Testis (tissue), 2 donors: ENCODE results near the gene MTCL3.

Experiments used
- DNase-seq: peaks from one replicate; pipeline ENCODE4 v3.0.0-alpha.2; 2019
- H3K27ac ChIP-seq, 2 donors: fragments of 200-600 bp; sonication (generic); one replicate each; pipeline ENCODE4 v1.5.1; 2019
- H3K27me3 ChIP-seq: fragments of 200-600 bp; sonication (generic); one replicate; pipeline ENCODE4 v1.5.1; 2019
- H3K36me3 ChIP-seq: fragments of 200-600 bp; sonication (generic); one replicate; pipeline ENCODE4 v1.5.1; 2017; ENCODE audit warnings: low read depth; ENCODE audit errors: missing control alignments
- H3K4me1 ChIP-seq: fragments of 200-600 bp; sonication (generic); one replicate; pipeline ENCODE4 v1.5.1; 2019
- H3K4me3 ChIP-seq, 2 donors: fragments of 200-600 bp; sonication (generic); one replicate each; pipeline ENCODE4 v1.5.1; 2017 to 2019
- H3K9me3 ChIP-seq: fragments of 200-600 bp; sonication (generic); one replicate; pipeline ENCODE4 v1.5.1; 2017
- POLR2A ChIP-seq: fragments of 450-650 bp; IDR thresholded peaks from one replicate; pipeline ENCODE4 v1.6.1; 2017; ENCODE audit warnings: antibody characterized with exemption, mild to moderate bottlenecking, moderate library complexity
- WGBS, 2 donors: methylation state at CpG; one replicate each; pipeline ENCODE4 v1.1.5; 2018; 5-methylcytosine and 5-hydroxymethylcytosine counted together
- intact Hi-C: fragments of 100-400 bp; cut with DNase I; formaldehyde crosslinking; loops from one replicate; pipeline ENCODE4 v1.15.1; 2023; ENCODE audit warnings: low total_unique reads
- TF ChIP-seq, protein P1 (sequence below), 3 experiments: fragments of 450-650 bp in 2 of 3; fragments of 200-600 bp in 1 of 3; sonication (generic) in 1 of 3; IDR thresholded peaks; one replicate each; pipeline ENCODE4 v1.5.1; 2016 to 2019; ENCODE audit warnings: antibody characterized with exemption in 3 of 3, mild to moderate bottlenecking in 2 of 3, moderate library complexity in 1 of 3

MTCL3 gene

GRCh38 chr6:127561660-127562059 lies 42.5 kb upstream of the MTCL3 start:
- no peaks in the 10 kb centered on the region for H3K9me3 ChIP-seq
- no peak overlapping the region for H3K4me3 ChIP-seq
- no peaks in the 10 kb centered on the region for H3K36me3 ChIP-seq
- no peak for DNase-seq
- no peaks in the 10 kb centered on the region for H3K27me3 ChIP-seq
- TF ChIP-seq, protein P1, sequence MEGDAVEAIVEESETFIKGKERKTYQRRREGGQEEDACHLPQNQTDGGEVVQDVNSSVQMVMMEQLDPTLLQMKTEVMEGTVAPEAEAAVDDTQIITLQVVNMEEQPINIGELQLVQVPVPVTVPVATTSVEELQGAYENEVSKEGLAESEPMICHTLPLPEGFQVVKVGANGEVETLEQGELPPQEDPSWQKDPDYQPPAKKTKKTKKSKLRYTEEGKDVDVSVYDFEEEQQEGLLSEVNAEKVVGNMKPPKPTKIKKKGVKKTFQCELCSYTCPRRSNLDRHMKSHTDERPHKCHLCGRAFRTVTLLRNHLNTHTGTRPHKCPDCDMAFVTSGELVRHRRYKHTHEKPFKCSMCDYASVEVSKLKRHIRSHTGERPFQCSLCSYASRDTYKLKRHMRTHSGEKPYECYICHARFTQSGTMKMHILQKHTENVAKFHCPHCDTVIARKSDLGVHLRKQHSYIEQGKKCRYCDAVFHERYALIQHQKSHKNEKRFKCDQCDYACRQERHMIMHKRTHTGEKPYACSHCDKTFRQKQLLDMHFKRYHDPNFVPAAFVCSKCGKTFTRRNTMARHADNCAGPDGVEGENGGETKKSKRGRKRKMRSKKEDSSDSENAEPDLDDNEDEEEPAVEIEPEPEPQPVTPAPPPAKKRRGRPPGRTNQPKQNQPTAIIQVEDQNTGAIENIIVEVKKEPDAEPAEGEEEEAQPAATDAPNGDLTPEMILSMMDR (IDR thresholded peaks at IDR 0.05) = no peak
- no peak for TF ChIP-seq POLR2A
- no peak overlapping the region for H3K27ac ChIP-seq
- intact Hi-C loops = no loop called here
- 75 to 77% methylated on average over 1 of the region's 1 CpG for WGBS, 2 donors
- no peaks in the 10 kb centered on the region for H3K4me1 ChIP-seq

DNA sequence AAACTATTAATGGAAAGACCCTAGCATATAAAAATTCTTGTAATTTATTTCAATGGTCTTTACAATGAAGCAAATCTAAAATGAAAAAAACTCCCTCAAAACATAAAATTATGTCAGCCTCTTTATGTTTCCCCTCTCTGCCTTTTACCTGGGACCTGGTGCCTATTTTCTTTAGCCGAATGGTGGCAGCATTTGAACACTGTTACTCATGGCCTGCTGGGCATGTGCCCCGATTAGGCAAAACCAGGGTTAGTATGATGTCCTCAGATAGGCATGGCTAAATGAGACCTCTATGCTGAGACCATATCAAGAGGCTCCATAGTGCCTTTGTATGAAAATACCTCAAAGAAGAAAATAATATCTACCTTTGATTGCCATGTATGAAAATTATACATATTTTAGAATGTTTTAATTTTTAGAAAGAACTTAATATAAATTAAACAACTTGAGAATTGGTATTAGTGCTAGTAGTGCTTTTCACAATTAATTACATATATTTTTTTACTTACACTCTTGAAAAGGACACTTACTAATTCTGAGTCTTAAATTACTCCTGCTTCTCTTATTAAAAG lies 35.4 kb upstream of the MTCL3 start:
- no peaks in the 10 kb centered on the region for H3K27me3 ChIP-seq
- no peak for TF ChIP-seq POLR2A
- TF ChIP-seq, protein P1 (IDR thresholded peaks at IDR 0.05) = no peak

GRCh38 chr6:127550403-127550802 lies 31.3 kb upstream of the MTCL3 start:
- no peak overlapping the region for H3K27ac ChIP-seq

More for the DNA sequence above, 35.4 kb upstream of the MTCL3 start:
- intact Hi-C loops = no loop called here
- Histone ChIP-seq H3K9me3 (no peaks in the 10 kb centered on the region), H3K4me1 (no peaks in the 10 kb centered on the region), H3K36me3 (no peaks in the 10 kb centered on the region), H3K27ac (no peak overlapping the region), H3K4me3 (no peak overlapping the region)
- 46 to 49% methylated on average over 2 of the region's 2 CpGs for WGBS, 2 donors
- DNase-seq = no peak

DNA sequence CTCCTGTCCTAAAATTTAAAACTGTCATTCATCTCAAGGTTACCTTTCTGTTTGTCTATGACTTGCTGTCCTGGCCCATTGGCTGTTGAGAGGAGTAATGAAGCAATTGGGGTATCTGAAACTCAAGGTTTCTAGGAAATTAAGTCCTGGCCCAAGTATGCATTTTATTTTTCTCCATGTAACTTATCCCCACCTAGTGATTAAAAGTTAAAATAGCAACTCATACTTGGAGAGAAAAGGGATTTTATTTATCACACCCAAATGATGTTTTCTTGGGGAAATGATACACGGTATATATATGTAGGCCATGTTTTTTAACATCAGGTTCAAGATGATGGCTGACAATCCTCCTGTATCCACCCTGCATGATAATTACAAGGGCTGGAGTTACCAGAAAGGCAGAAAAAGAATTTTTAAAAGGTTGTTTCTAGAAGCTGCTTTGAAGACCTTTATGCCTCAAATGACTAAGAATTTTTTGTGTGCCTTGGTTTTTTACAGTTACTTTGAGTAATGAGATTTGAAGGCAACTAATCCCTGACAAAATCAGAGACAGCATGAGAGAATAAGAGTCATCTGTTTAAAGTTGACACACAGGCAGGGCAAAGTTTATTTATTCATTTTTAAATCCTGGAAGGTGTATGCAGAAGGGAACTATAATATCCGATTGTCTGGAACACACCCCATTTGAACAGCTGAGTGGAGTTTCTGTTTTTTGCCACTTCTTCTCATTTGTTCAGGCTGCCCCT lies 28.9 kb upstream of the MTCL3 start:
- TF ChIP-seq, protein P1 (IDR thresholded peaks at IDR 0.05) = no peak
- TF ChIP-seq POLR2A = no peak
- no peaks in the 10 kb centered on the region for H3K36me3 ChIP-seq
- intact Hi-C loops = no loop called here
- no peak overlapping the region for H3K27ac ChIP-seq
- H3K9me3 ChIP-seq = no peaks in the 10 kb centered on the region
- no peaks in the 10 kb centered on the region for H3K4me1 ChIP-seq
- no peak overlapping the region for H3K4me3 ChIP-seq
- 60 to 63% methylated on average over 2 of the region's 2 CpGs for WGBS, 2 donors
- no peaks in the 10 kb centered on the region for H3K27me3 ChIP-seq
- no peak for DNase-seq

More at GRCh38 chr6:127550403-127550802, 31.3 kb upstream of the MTCL3 start:
- Histone ChIP-seq H3K4me1 (no peaks in the 10 kb centered on the region), H3K4me3 (no peak overlapping the region), H3K9me3 (no peaks in the 10 kb centered on the region), H3K36me3 (no peaks in the 10 kb centered on the region), H3K27me3 (no peaks in the 10 kb centered on the region)
- intact Hi-C loops = no loop called here
- TF ChIP-seq, protein P1 (IDR thresholded peaks at IDR 0.05) = no peak
- TF ChIP-seq POLR2A = no peak
- DNase-seq = no peak

- Histone ChIP-seq H3K9me3 (no peaks in the 10 kb centered on the region), H3K27me3 (no peaks in the 10 kb centered on the region), H3K4me1 (no peaks in the 10 kb centered on the region), H3K27ac (no peak overlapping the region), H3K36me3 (no peaks in the 10 kb centered on the region), H3K4me3 (no peak overlapping the region)
- 16 to 42% methylated on average over 1 of the region's 1 CpG for WGBS, 2 donors
- no peak for DNase-seq
- no peak for TF ChIP-seq POLR2A
- TF ChIP-seq, protein P1 (IDR thresholded peaks at IDR 0.05) = peak in 1 of 3 experiments; percentile 9
- intact Hi-C loops = no loop called here
These were observed 28.1 kb upstream of the MTCL3 start for GRCh38 chr6:127547215-127547614.
